NCI-H2029 (cell line): Measurements from ENCODE around the gene ILDR2.
A peak's percentile ranks its signal among the peaks of the same experiment; 100 is the strongest.
"Not testable (repeated sequence)": the region's sequence is repeated elsewhere in the genome, so short reads cannot be mapped to it uniquely, and the experiment has no call there.

Experiments used
- DNase-seq: peaks from one replicate; lab custom pipeline; 2025; lab: John Stamatoyannopoulos, UW

ILDR2 gene

DNA sequence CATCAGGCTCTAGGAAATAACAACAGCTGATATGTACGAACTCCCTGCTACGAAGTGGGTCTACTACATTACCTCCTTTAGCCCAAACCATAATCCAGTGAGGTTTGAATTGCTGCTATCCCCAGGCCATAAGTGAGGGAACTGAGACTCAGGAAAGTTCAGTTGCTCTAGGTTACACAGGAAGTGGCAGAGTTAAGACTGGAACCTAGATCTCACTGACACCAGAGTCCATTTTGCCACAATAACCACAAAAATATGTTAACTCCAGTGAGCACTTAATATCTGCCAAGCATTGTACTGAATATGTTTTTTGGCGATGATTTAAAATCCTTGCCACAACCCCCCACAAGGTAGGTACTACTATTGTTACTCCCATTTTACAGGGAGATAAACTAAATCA, 90.4 kb downstream of the ILDR2 start:
- no peak for DNase-seq

DNA sequence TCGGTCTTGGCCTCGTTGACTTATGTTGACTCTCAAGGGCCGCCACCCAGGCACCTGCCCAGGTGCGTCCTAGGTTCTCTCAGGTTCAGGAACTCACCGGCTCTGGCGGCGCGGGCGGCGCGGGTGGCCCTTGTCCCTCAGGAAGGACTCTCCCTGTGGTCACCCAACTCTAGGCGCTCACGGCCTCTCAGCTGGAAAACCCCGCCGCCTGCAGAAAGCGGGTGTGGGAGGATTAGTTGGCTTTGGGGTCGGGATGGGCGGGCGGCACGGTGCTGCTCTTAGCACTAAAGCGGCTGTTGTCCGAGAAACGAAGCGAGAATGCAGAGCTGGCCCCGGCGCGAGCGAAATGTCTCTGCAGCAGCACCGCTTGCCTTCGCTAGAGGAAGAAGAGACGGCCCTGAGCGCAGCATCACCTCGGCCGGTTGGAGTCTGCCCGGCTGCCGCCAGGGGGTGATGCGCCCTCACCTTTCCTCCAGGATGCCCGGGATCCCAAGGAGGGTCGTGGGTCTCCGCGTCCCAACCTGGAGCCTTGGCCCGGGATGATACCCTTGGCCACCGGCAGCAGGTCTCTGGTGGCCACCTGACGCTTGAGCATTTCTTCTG, 91.2 kb downstream of the ILDR2 start:
- DNase-seq = peak; percentile 27

DNA sequence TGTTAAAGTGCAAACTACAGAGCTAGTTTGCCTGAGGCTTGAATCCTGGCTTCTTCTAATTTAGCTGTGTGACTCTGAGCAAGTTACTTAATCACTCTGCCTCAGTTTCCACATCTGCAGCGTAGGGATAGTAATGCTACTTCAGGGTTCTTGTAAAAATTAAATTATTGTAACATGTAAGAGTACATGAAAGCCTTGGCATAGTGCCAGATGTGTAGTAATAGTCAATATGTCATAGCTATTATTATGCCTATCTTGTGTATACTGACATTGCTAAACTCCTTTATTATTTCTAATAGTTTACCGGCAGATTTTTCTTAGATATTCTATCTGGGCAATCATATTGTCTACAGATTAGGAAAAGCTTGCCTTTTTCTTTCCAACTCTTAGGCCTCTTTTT, 92.4 kb downstream of the ILDR2 start:
- no peak for DNase-seq

DNA sequence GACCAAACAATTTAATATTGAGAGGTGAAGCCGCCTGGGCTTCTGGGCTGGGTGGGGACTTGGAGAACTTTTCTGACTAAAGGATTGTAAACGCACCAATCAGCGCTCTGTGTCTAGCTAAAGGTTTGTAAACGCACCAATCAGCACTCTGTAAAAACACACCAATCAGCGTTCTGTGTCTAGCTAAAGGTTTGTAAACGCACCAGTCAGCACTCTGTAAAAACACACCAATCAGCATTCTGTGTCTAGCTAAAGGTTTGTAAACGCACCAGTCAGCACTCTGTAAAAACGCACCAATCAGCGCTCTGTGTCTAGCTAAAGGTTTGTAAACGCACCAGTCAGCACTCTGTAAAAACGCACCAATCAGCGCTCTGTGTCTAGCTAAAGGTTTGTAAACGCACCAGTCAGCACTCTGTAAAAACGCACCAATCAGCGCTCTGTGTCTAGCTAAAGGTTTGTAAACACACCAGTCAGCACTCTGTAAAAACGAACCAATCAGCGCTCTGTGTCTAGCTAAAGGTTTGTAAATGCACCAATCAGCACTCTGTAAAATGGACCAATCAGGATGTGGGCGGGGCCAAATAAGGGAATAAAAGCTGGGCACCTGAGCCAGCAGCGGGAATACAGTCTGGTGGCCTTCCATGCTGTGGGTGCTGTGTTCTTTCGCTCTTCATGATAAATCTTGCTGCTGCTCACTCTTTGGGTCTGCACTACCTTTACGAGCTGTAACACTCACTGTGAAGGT, 97.0 kb downstream of the ILDR2 start:
- not testable (repeated sequence) for DNase-seq

DNA sequence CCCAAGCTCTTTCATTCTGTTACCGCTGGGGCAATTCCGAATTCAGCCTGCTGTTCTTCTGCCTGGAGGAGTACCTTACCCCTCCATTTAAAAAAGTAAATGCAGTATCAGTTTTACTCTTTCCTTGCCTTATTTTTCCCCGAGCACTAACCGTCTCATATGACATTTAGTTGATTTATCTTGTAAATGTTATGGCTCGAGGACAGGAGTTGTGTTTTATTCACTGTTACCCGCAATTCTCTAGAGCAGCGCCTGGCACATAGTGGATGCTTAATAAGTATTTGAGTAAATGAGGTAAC, 98.9 kb downstream of the ILDR2 start:
- DNase-seq = no peak

DNA sequence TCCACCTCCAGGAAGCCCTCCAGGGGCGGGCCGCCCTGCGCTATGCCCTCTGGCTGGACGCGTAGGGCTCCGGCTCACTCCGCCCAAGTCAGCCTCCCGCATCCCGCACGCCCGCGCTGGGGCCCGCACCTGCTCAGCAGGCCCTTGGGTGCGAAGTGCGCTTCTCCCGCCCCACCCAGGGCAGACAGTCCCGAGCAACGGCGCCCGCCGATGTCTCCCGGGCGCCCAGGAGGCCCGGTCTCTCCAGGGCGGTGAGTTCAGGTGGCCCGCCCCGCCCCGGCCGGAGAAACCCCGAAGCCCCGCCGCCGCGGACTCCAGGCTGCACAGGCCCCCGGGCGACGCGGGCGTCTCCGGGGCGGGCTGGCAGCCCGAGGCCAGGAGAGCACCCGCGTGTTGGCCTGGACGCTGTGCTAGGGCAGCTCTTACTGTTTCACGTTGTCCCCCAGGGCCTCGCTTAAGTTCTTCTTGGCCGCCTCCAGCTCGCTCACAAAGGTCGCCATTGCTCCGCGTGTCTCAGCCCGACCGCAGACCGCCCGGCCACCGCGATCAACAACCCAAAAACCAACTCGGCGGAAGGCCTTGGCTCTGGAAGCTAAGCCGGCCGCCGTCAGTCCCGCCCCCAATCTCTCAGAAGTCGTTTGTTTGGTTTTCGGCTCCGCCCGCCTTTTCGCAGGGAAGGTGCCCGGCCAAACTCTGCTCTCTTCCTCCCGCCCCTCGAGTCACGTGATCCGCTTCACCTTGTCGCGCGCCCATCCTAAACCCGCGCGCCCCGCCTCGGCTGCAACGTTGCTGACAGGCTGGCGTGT, 99.4 kb downstream of the ILDR2 start, which contains the start of gene TADA1:
TADA1 (minus strand) TSS at position 531 of the 806 bp plus-strand sequence; CDS start at position 500, 31 bp downstream.
- peak; percentile 95 for DNase-seq

DNA sequence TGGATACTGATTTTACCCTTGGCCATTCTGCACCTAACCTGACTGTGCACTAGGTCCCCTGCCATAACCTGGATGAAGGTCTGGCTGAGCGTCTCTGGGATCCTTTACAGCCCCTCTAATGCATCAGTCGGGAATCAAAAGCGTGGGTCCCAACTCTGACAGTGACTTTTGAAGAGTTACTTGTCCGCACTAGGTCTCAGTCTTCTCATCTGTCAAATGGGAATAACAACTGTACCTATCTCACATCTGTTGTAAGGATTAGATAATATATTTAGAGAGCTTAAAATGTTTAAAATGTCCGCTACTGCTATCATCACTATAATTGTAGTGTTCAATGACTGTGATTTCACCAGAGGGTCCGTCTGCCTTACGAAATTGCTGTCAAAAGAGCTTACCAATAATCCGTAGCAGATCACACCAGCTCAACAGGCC, 100.0 kb downstream of the ILDR2 start:
- no peak for DNase-seq

DNA sequence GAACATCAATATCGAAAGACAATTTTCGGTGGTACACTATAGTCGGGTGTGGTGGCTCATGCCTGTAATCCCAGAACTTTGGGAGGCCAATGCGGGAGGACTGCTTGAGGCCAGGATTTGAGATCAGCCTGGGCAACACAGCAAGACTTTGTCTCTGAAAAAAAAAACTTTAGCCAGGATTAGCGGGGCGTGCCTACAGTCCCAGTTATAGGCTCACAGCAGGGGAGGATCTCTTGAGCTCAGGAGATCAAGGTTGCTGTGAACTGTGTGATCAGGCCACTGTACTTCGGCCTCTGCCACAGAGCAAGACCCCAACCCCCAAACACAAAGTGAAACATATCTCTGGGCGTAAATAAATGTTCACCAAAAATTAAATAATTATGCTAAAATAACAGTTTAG, 100.9 kb downstream of the ILDR2 start:
- DNase-seq = no peak

DNA sequence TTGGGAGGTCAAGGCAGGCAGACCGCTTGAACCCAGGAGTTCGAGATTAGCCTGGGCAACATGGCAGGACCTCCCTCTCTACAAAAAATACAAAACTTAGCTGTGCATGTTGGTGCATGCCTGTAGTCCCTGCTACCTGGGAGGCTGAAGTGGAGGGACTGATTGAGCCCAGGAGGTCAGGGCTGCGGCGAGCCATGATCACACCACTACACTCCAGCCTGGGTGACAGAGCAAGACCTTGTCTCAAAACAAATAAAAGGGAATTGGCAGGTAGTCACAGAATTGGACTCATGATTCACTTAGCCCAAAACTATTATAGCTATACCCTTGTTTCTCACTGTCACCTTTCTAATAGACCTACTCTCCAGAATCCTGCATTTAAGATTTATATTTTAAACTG, 104.8 kb downstream of the ILDR2 start:
- no peak for DNase-seq

DNA sequence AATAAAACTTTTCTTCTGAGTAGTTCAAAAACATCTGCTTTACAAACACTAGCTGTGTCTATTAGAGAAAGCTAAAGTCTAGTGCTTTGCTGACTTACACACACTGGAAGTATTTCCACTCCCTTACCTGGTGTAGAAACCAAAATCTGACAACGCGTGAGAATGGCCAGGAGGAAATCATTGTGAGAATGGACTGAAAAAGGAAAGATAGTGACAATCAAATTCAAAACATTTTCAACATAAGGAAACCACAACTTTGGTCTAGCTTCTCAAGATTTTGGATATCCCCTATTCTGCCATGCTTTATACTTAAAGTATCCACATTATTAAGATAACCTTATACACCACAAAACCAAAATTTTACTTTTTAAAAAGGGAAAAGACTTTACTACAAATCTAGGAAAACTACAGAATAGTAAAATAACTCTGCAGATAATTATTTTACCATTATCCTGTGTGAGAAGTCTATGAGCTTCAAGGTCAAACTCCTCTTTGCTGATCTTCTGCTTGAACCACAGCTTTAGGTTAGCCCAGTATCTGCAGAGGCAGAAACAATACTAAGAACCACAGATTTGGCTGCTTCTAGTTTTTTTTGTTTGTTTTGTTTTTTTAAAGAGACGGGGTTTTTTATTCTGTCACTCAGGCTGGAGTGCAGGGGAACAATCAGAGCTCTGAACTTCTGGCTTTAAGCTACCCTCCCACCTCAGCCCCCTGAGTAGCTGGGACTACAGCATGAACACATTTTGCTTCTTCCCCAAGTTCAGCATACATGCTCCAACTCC, 105.8 kb downstream of the ILDR2 start:
- DNase-seq = no peak

DNA sequence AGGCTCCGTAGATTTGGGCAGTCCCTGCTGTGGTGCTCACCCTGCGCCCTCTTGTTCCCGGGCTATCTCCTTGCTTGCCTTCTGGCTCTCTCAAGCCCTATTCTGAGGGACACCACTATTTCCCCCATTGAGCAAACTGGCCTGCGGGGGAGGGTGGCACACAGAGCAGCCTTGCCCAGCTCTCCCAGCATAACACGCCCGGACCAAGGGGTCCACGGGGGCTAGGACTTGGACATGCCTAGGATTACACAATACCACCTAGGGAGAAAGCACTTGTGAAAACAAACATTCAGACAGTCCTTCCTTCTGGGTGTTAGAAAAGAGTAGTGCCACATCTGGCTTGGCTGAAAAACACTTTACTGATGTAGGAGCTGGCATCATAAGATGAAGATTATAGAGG, 106.7 kb downstream of the ILDR2 start:
- no peak for DNase-seq

DNA sequence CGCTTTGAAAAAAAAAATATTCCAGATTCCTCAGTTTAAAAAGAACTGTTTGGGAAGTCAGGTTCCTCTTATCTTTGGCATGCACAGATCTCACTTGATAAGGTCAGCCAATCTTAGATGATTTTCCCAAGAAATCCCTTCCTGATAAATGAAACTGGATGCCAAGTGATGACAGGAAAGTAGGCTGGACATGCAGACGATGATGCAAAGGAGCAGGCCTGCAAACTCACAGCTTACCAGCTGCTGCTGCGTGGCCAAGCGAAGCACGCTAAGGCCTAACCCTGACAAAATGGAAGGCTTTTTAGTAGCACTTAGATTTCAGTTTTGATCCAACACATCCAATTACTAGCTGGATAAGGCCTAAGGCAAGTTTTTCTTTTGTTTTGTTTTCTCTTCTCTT, 109.4 kb downstream of the ILDR2 start:
- no peak for DNase-seq

DNA sequence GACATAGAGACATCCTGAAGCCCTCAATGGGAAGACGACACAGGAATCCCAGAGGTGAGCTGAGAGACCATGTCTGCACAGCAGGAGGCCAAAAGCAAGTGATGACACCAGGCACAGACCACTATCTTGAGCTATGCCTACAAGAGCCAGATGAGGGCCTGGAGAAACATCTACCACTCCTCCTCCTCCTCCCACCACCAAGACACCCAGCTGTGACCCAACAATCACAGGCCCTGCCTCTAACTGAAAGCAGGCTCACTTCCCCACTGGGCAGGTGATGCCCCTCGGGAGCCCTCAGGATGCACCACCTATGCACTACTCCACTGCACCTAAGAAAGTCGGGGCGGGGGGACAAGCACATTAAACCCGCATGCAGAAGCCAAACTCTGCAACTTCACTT, 115.7 kb downstream of the ILDR2 start:
- no peak for DNase-seq

DNA sequence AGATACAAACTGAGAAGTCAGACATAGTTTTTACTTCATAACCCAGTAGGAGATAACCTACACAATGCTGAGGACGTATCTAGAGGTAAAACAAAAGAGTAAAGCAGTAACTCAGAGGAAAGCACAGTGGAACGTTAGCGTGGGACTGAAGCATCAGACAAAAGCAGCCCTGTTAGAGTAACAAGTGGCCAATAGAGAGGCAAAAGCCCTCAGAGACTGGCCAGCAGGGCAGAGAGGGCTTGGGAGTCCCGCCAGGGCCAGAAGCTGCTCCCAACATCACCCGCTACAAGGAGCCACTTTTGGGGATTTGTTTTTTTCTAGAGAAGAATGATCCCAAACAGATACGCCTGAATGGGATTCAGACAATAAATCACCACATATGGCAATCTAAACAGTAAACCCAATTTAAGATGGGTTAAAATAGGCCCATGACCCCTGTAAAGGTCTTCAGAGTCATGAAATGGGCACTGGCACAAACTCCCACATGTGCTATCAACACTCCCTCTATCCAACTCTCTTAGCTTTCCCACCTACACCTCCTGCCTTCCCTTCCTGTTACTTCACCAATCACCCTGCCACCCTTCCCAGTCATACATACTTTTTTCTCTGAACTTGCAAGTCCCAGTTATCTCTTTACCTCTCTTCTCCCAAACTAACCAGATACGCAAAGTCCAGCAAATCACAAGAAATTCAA, 116.5 kb downstream of the ILDR2 start:
- DNase-seq = no peak
